ENCODE results near the gene NKAPD1. TPM values are rescaled to one million over a fixed set of nuclear protein-coding genes. Genes with fewer than 3 reads are reported as not detected.

The NKAPD1 gene
- total and polyA plus RNA-seq, 2 donors (not counting 3 experiments of a cell fraction or from before 2014, with no cell fraction given), result 7.2 to 16.7 TPM

GRCh38 chr11:112050721-112051120 lies 23.4 kb upstream of the NKAPD1 start:
- POLR2A ChIA-PET, result interaction anchor here (0.6 kb wide), 1 partner anchor 21 kb away, joined by 4 read pairs; no protein-coding TSS in a partner anchor
- Histone ChIP-seq H3K9ac (replicated peaks; ENCODE audit: extremely low read depth, insufficient read depth, low read length) (no peak overlapping the region), H2AFZ (ENCODE audit: low read depth, low read length) (no peak overlapping the region), H3K4me2 (ENCODE audit: insufficient read depth, low read length) (no peak overlapping the region), H4K20me1 (replicated peaks; ENCODE audit: control insufficient read depth, extremely low read depth, insufficient read depth, low read length) (no peaks in the 10 kb centered on the region), H3K9me3 (replicated peaks; ENCODE audit: control insufficient read depth, insufficient read depth, low read length) (no peaks in the 10 kb centered on the region), H3K79me2 (ENCODE audit: control insufficient read depth, insufficient read depth, low read length) (peaks cover 7% of the 10 kb centered on the region), H3K4me3 (replicated peaks in 1 of 3; ENCODE audit: insufficient read depth in 1 of 3, low read depth in 1 of 3, low read length in 3 of 3) (no peak overlapping the region), H3K36me3 (ENCODE audit: control insufficient read depth in 2 of 2, extremely low read depth in 1 of 2, insufficient read depth in 2 of 2, low read length in 2 of 2) (peaks cover 3 to 14% of the 10 kb centered on the region in 2 experiments), H3K27ac (ENCODE audit: insufficient read depth, low read depth, low read length) (no peak overlapping the region), H3K27me3 (ENCODE audit: control insufficient read depth in 2 of 2, insufficient read depth in 2 of 2, low read length in 2 of 2) (no peaks in the 10 kb centered on the region), H3K4me1 (ENCODE audit: control insufficient read depth, extremely low read depth, insufficient read depth, low read length) (peaks cover 10% of the 10 kb centered on the region), H3K9me1 (replicated peaks; ENCODE audit: control insufficient read depth, extremely low read depth, insufficient read depth, low read length) (no peaks in the 10 kb centered on the region)
- intact Hi-C loops (cut with micrococcal nuclease) (no loop called here), dilution Hi-C loops (cut with MboI; ENCODE audit: extremely low pct_ligation_motif_present, low sequenced_read_pairs) (no loop called here)
- FAIRE-seq, result no peak
- no TSS peak for BruUV-seq (replicated peaks)
- no peak for DNase-seq (ENCODE audit: low read depth, low spot score)
- CTCF ChIA-PET, result no interaction called here
- TF ChIP-seq JUN (IDR thresholded peaks at IDR 0.05; ENCODE audit: borderline replicate concordance, insufficient read depth, insufficient read length, low read depth), result no peak
- no peak for TF ChIP-seq POLR2A (IDR thresholded peaks at IDR 0.05; ENCODE audit: low read depth, low read length)
- TF ChIP-seq, protein P1, sequence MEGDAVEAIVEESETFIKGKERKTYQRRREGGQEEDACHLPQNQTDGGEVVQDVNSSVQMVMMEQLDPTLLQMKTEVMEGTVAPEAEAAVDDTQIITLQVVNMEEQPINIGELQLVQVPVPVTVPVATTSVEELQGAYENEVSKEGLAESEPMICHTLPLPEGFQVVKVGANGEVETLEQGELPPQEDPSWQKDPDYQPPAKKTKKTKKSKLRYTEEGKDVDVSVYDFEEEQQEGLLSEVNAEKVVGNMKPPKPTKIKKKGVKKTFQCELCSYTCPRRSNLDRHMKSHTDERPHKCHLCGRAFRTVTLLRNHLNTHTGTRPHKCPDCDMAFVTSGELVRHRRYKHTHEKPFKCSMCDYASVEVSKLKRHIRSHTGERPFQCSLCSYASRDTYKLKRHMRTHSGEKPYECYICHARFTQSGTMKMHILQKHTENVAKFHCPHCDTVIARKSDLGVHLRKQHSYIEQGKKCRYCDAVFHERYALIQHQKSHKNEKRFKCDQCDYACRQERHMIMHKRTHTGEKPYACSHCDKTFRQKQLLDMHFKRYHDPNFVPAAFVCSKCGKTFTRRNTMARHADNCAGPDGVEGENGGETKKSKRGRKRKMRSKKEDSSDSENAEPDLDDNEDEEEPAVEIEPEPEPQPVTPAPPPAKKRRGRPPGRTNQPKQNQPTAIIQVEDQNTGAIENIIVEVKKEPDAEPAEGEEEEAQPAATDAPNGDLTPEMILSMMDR (IDR thresholded peaks at IDR 0.05; ENCODE audit: extremely low read depth in 1 of 2, insufficient read depth in 1 of 2, low read depth in 1 of 2, low read length in 2 of 2), result no peak
- TF ChIP-seq, protein P2, sequence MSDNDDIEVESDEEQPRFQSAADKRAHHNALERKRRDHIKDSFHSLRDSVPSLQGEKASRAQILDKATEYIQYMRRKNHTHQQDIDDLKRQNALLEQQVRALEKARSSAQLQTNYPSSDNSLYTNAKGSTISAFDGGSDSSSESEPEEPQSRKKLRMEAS (IDR thresholded peaks at IDR 0.05; ENCODE audit: insufficient read depth, insufficient read length), result no peak
- TF ChIP-seq FOS (IDR thresholded peaks at IDR 0.05; ENCODE audit: borderline replicate concordance, insufficient read depth, low read length), result no peak
- TF ChIP-seq EZH2 (IDR thresholded peaks at IDR 0.05; ENCODE audit: borderline replicate concordance, low read depth, low read length, severe bottlenecking), result no peak
- no peak for TF ChIP-seq POLR2AphosphoS5 (IDR thresholded peaks at IDR 0.05; ENCODE audit: insufficient read depth, low read depth, low read length)
- TF ChIP-seq GATA2 (IDR thresholded peaks at IDR 0.05; ENCODE audit: insufficient read depth, insufficient read length, low read depth, low read length), result no peak
- TF ChIP-seq MYC (IDR thresholded peaks at IDR 0.05; ENCODE audit: low read depth, low read length), result no peak
